SK-N-MC (cell line): Measurements from ENCODE around the gene HS3ST2.

Source experiments
- DNase-seq: peaks from one replicate; pipeline ENCODE4 v3.0.0-alpha.2; 2011; ENCODE audit warnings: low read depth, low spot score
- H3K27ac ChIP-seq: fragments of 200-600 bp; sonication (generic); 2 replicates; pipeline ENCODE4 v1.5.1; 2016; ENCODE audit warnings: mixed run types
- H3K36me3 ChIP-seq: fragments of 200-600 bp; sonication (generic); 2 replicates; pipeline ENCODE4 v1.6.1; 2017; ENCODE audit warnings: antibody characterized with exemption, low read length, mixed read lengths; ENCODE audit not compliant: insufficient read depth
- H3K4me3 ChIP-seq: fragments of 200-600 bp; sonication (generic); 2 replicates; pipeline ENCODE4 v1.5.1; 2016
- H3K9ac ChIP-seq: fragments of 200-600 bp; sonication (generic); 2 replicates; pipeline ENCODE4 v1.8.0; 2017; ENCODE audit warnings: mixed run types, mixed read lengths; ENCODE audit not compliant: insufficient read length
- H3K9me3 ChIP-seq: fragments of 200-600 bp; sonication (generic); 2 replicates; pipeline ENCODE4 v1.6.1; 2017; ENCODE audit warnings: low read depth, mild to moderate bottlenecking, antibody characterized with exemption, low read length, moderate library complexity, mixed read lengths
- EZH2 ChIP-seq: fragments of 200-600 bp; sonication (generic); IDR thresholded peaks from one replicate; pipeline ENCODE4 v1.6.1; 2017; ENCODE audit warnings: antibody characterized with exemption
- FOXP2 ChIP-seq: optimal IDR thresholded peaks from 2 replicates; pipeline ENCODE3; 2011; ENCODE audit warnings: mild to moderate bottlenecking, moderate library complexity; ENCODE audit not compliant: insufficient read depth; ENCODE audit errors: extremely low read length, control extremely low read depth
- POLR2AphosphoS5 ChIP-seq: IDR thresholded peaks from 2 replicates; pipeline ENCODE4 v1.6.1; 2012; ENCODE audit warnings: mild to moderate bottlenecking, low read depth, low read length, borderline replicate concordance

The HS3ST2 gene

DNA sequence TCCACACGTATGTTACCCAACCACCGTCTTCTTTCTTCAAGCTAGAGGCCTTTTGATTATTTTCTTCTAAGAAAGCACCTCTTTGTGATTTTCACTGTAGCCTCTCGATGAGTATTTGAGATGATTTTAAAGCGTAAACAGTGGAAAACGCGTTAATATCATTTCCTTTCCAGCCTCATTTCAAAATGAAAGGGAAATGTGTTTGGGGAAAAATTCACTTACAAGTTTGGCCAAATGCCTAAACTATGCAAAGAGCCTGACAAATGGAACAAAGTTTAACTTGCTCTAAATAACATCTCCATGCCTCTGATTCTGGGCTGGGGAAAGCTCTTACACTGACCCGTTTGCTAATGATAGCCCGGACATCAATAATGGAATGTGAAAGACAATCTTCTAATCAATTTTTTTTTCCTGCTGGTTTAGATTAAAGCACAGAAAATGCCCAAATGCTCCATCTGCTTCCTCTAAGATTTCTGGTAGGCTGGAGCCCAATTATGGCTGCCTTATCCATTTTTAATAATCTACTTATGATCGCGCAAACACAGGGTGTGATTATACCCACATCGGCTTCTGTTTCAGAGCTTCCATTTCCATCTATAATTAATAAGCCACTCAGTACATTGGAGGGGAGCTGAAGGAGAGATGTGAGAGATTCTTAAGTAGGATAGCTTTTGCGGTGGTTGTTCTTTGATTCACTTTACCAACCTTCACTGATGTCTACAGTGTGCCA lies 43.5 kb downstream of the HS3ST2 start:
- no peak overlapping the region for H3K27ac ChIP-seq
- no peaks in the 10 kb centered on the region for H3K9me3 ChIP-seq
- no peak for DNase-seq
- H3K36me3 ChIP-seq: no peaks in the 10 kb centered on the region
- no peak for TF ChIP-seq POLR2AphosphoS5
- TF ChIP-seq FOXP2: no peak
- no peak for TF ChIP-seq EZH2
- no peak overlapping the region for H3K9ac ChIP-seq
- H3K4me3 ChIP-seq: 0 out of 2 replicates have a peak overlapping the region, but pooled peaks have one; percentile 13

DNA sequence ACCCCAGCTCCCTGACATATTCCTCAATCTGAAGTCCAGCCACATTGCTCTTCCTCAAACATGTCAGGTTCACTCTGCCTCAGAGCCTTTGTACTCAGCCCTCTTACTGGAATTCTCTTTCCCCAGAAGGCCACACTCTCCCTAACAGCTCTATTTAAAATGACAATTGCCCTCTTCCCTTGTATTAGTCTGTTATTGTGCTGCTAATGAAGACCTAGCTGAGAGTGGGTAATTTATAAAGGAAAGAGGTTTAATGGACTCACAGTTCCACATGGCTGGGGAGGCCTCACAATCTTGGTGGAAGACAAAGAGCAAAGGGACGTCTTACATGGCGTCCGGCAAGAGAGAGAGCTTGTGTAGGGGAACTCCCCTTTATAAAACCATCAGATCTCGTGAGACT lies 46.0 kb downstream of the HS3ST2 start:
- no peak overlapping the region for H3K9ac ChIP-seq
- no peaks in the 10 kb centered on the region for H3K36me3 ChIP-seq
- no peak for DNase-seq
- no peak overlapping the region for H3K4me3 ChIP-seq
- no peaks in the 10 kb centered on the region for H3K9me3 ChIP-seq
- no peak for TF ChIP-seq FOXP2
- no peak for TF ChIP-seq EZH2
- TF ChIP-seq POLR2AphosphoS5: no peak
- H3K27ac ChIP-seq: no peak overlapping the region

DNA sequence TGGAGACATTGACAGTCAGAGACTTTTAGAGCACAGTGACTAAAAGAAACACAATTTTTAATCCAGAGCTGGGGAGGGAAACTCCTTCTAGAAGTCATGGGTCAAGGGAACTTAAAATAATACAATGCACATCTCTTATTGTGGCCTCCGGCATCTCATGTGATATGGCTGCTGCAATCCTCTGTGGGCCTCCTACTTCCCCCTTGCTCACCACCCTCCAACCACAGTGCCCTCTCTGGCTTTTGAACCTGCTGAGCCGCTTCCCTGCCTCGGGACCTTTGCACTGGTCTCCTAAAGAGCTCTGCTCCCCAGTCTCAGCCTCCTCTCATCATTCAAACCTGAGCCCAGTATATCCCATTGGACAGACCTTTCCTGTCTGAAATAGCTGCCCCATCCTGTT lies 47.6 kb downstream of the HS3ST2 start:
- Histone ChIP-seq H3K4me3 (no peak overlapping the region), H3K36me3 (no peaks in the 10 kb centered on the region), H3K27ac (no peak overlapping the region), H3K9ac (no peak overlapping the region), H3K9me3 (no peaks in the 10 kb centered on the region)
- no peak for DNase-seq
- TF ChIP-seq EZH2: no peak
- no peak for TF ChIP-seq FOXP2
- TF ChIP-seq POLR2AphosphoS5: no peak

- Histone ChIP-seq H3K36me3 (no peaks in the 10 kb centered on the region), H3K27ac (no peak overlapping the region), H3K9me3 (no peaks in the 10 kb centered on the region), H3K9ac (no peak overlapping the region), H3K4me3 (no peak overlapping the region)
- no peak for DNase-seq
- TF ChIP-seq EZH2: no peak
- no peak for TF ChIP-seq POLR2AphosphoS5
Observed at GRCh38 chr16:22862046-22862445, 48.1 kb downstream of the HS3ST2 start.

DNA sequence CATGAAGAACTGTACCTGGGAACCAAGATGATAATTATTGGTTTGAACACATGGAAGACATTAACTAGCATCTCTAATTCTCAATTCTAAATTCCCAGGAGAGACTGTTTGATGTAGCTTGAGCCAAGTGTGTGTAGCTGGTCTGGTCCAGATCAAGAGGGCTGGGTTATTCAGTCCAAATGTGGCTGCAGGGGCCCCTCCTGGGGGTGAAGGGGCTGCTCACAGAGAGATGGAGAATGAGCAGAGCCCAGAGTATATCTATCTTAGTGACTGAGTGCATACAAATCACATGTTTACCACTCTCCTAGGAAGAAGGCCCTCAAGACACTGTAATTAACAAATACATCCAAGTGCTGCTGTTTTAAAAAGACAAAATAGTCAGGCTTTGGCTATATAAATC lies 50.4 kb downstream of the HS3ST2 start:
- Histone ChIP-seq H3K36me3 (no peaks in the 10 kb centered on the region), H3K27ac (no peak overlapping the region), H3K9me3 (no peaks in the 10 kb centered on the region), H3K9ac (no peak overlapping the region), H3K4me3 (no peak overlapping the region)
- TF ChIP-seq POLR2AphosphoS5 (no peak), FOXP2 (no peak), EZH2 (no peak)
- DNase-seq: no peak

DNA sequence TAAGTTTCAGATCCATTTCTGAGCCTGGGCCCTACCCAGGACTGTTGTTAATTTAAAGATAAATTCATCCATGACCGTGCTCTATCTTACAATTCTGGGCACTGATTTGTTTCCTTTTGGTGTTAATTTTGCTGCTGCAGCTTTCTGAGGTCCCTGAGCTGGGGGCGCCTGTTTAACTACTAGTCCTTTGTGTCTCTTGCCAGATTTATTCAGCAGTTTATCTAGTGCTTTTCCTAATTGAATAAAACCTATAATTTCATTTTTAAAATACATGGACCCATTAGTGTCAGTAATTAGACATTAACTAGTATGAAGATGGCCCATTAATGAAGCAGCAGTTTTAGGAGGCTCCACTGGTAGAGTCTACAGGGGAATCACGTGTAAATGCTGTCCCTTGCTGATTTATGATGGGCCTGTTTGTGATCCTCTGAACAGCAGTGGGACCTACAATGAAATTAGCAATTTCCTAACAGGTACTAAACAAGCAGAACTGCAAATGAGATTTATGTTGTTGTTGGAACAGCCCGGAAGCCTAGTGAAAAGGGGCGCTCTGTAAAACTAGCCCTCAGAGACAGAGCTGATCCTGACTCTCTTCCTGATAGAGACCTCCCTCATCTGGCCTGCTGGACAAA lies 54.7 kb downstream of the HS3ST2 start:
- DNase-seq: no peak
- no peak for TF ChIP-seq EZH2
- no peak for TF ChIP-seq POLR2AphosphoS5
- TF ChIP-seq FOXP2: no peak
- no peak overlapping the region for H3K4me3 ChIP-seq
- no peaks in the 10 kb centered on the region for H3K9me3 ChIP-seq
- H3K9ac ChIP-seq: no peak overlapping the region
- H3K27ac ChIP-seq: no peak overlapping the region
- no peaks in the 10 kb centered on the region for H3K36me3 ChIP-seq

GRCh38 chr16:22871861-22872260 lies 57.9 kb downstream of the HS3ST2 start:
- H3K36me3 ChIP-seq: no peaks in the 10 kb centered on the region
- H3K27ac ChIP-seq: no peak overlapping the region
- H3K4me3 ChIP-seq: no peak overlapping the region
- DNase-seq: no peak
- TF ChIP-seq POLR2AphosphoS5 (no peak), EZH2 (no peak), FOXP2 (no peak)
- H3K9me3 ChIP-seq: no peaks in the 10 kb centered on the region
- no peak overlapping the region for H3K9ac ChIP-seq

DNA sequence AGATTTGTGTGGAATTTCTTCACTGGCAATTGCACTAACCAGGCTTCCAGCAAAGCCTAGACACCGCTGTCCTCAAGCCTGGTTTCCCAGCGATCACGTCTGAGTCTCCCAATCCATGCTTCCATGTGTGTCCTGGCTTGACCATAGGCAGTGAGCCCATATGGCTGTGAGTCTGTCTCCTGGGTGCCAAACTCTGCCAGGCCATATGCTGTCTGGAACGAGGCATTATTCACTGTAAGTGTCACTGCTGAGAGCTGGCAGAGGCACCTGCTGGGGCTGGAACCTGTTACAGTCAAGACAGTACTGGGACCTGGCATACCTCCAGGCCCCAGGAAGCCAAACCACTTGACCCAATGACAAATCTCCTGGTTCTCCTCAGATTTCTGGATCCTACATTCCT lies 60.4 kb downstream of the HS3ST2 start:
- Histone ChIP-seq H3K36me3 (no peaks in the 10 kb centered on the region), H3K27ac (no peak overlapping the region), H3K9me3 (no peaks in the 10 kb centered on the region), H3K9ac (no peak overlapping the region), H3K4me3 (no peak overlapping the region)
- TF ChIP-seq EZH2 (no peak), POLR2AphosphoS5 (no peak), FOXP2 (no peak)
- DNase-seq: no peak

DNA sequence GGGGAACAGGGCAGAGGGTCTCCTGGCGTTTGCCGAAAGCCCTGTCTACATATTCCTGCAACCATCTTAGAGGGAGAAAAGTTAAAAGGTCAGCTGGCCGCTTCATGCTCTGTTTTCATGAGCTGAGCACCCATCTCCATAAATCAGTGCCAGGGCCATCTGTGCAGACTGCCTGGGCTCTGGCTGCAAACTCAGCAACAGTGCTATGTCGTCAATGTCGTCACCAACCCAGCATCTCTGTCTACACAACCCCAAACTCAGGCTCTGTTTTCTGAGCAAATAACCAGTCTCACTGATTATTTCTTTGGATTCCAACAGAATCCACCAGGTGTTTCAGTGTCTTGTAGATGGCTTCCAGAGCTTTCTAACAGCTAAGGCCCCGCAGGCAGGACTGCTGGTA lies 65.0 kb downstream of the HS3ST2 start:
- Histone ChIP-seq H3K9ac (no peak overlapping the region), H3K9me3 (no peaks in the 10 kb centered on the region), H3K27ac (no peak overlapping the region), H3K36me3 (no peaks in the 10 kb centered on the region), H3K4me3 (no peak overlapping the region)
- TF ChIP-seq EZH2: no peak
- no peak for TF ChIP-seq FOXP2
- TF ChIP-seq POLR2AphosphoS5: no peak
- no peak for DNase-seq
